ENCODE data around the gene IDI2.
"Not testable (repeated sequence)": the region's sequence is repeated elsewhere in the genome, so short reads cannot be mapped to it uniquely, and the experiment has no call there.

The IDI2 gene

DNA sequence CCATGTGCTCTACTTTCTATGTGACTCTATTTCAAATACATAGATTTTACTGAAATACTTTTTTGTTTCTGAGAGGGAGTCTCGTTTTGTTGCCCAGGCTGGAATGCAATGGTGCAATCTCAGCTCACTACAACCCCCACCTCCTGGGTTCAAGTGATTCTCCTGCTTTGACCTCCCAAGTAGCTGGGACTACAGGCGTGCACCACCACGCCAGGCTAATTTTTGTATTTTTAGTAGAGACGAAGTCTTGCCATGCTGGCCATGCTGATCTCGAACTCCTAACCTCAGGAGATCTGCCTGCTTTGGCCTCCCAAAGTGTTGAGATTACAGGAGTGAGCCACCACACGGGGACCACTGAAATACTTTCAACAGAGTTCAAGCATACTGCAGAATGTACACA, 19.8 kb upstream of the IDI2 start:
- DNase-seq, result no peak

DNA sequence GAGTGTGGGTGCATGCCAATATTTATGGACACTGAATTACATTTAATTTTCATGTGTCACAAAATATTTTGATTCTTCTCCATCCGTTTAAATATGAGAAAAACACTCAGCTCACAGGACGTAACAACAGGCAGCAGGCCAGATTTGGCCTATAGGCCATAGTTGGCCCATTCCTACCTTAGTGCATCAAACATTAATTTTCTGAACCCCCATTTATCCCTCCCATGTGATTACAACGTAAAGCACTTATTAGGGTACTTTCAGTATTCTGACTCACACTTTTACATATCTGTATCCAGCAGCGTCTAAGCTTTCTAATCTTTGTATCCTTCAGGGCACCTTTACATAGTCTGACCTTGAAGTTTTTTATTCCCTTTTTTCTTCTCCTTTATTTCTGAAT, 19.3 kb upstream of the IDI2 start:
- no peak for DNase-seq

DNA sequence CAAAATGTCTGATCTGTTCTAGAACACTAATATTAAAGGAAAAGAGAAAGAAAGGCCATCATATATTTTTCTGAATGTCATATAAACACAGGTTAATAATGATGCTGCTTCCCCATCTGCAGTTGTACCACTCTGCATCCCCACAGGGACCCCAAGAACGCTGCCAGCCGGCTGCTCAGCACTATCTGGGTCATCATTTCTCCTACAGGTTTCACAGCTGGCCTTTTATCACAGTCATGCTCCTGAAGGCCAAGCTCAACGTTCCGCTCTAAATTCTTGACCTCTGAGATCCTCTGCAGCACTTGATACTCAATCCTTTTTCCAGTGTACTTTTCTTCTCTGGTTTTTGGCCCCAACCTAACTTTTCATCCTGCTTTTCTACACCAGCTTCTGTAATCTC, 18.5 kb upstream of the IDI2 start:
- no peak for DNase-seq

DNA sequence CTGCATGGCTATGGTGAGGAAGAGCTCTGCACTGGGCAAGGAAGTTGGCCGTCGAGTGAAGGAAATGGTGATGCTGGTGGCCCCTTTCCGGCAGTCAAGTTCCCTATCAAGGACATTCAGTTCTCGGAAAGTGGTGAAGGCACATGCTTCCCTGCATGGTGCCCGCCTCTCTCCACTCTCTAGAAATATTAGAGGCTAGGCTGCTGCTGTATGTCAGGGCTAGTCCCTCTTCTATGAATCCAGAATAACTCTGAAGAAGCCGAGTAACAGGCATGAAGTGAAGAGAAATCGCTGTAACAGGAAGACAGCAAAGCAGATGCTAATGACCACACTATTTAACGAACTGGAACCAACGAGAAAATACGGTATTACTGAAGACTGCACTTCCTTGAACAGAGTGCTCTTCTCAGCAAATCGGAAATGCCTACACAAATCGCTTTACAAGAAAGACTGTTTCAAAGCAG, 17.9 kb upstream of the IDI2 start:
- no peak for DNase-seq

DNA sequence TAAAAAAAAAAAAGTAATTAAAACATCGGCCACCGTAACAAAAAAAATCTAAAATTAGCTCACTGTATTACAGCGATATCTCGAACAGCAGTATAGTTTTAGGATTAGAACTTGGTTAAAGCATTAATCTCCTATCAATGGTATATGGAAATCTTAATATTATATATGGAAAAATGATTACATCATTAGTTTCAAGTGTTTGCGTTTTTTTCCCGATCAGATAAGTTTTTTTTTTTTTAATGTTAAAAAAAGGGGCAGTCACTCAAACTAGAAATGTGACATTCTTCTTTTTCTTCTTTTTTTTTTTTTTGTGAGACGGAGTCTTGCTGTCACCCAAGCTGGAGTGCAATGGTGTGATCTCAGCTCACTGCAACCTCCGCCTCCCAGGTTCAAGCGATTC, 15.9 kb upstream of the IDI2 start:
- no peak for DNase-seq

DNA sequence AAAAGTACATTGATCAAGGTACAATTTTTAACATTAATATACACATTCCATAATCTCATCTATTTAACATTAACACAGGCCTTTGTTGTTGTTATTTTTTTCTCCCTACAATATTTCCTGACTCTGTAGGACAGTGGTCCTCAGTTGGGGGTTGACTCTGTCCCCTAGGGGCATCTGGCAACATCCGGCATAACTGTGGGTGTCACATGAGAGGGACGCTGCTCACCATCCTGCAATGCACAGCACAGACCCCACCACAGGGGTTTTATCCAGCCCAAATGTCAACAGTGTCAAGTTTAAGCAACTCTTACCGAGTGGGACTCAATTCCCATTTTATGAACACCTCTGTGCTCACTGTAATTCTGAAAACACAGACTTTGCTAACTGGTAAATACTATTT, 14.5 kb upstream of the IDI2 start:
- DNase-seq, result no peak

DNA sequence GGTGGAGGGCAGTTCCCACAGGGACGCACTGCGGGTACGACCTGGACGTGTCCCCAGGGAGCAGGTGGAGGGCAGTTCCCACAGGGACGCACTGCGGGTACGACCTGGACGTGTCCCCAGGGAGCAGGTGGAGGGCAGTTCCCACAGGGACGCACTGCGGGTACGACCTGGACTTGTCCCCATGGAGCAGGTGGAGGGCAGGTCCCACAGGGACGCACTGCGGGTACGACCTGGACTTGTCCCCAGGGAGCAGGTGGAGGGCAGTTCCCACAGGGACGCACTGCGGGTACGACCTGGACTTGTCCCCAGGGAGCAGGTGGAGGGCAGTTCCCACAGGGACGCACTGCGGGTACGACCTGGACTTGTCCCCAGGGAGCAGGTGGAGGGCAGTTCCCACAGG, 13.1 kb upstream of the IDI2 start:
- not testable (repeated sequence) for DNase-seq

DNA sequence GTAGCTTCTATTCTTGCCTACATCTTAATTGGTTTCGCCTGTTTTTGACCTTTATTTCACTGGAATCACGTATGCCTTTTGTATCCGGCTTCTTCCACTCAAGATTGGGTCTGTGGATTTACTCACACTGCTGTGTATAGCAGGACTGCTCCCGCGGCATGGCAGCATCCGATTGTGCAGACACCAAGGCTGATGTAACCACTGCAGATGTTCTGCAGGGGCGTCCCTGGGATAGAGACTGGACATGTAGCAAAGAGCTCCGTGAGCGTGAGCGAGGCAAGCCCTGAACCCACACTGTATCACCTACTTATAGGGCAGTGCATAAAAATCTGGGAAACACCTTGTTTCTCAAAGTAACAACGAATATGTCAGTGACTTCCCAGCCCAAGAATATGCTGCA, 11.4 kb upstream of the IDI2 start:
- no peak for DNase-seq

DNA sequence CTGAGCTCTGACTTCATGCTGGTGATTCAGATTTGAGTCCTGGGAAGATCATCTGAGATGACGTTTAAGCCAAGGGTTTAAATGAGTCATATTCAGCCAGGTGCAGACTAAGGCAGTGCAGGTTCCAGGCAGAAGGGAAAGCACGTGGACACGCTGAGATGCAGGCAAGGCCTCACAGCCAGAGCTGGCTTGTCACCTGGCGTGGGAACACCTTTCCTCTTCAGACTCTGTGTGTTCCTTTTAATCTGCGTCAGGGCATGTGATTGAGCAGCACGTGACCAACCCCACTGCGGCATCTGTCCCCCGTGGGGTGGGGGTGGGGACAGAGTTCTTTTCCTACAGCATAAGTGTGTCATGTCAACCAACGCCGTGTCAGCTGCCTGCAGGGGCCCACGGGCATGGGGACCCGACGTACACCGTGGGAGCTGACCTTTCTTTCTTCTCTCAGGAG, 10.7 kb upstream of the IDI2 start:
- no peak for DNase-seq

DNA sequence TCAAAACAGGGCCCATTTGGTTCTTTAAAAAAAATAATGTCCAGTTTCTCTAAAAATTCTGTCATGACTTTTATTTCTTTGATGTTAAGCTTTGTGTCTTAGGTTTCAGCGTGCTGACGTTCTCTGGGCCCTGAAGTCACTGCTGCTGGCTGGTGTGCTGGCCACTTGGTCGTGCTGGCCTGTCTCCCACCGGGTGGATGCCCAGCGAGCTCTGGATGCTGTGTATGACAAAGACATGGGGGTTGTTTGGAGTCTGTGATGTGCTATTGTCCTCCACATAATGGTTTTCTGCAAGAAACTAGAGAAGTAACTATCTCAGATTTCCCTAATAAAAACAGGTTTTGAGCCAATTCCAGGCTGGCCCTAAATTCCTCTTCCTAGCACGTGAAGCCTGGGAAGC, 9.5 kb upstream of the IDI2 start:
- DNase-seq, result no peak

DNA sequence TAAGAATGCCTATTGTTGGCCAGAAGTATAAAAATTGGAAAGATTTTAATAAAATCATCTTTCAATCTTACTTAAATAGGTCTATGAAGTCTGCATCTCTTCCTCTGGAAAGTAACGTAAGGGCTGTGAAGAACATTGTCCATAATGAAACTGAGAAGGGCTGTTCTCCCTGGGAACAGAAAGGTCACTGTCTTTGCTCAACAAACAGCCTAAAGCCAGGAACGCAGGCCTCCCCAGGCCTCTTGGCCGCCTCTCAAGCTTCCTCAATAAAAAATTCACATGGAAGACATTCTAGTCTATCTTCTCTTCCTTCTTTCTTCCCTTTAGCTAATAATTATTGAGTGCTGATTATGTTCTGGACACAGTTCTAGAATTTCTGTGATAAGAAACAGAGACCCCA, 9.1 kb upstream of the IDI2 start:
- DNase-seq, result no peak

DNA sequence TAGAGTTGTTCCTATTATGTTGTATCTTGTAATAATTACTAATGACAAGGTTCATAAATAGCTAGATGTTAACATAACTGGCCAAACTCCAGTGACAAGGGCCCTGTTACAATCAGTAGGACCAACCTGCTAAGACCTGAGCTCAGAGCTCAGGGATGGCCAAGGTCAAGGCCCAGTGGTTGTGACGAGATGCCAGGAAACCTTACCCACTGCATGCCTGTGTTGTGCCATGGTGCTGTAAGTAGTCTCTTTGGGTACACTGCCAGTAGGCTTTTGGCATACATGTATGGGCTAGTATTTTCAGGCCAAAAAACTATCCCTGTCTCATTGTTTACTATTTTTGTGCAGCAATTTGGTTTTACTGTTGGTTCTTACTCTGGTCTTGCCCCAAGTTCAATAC, 7.9 kb upstream of the IDI2 start:
- no peak for DNase-seq

DNA sequence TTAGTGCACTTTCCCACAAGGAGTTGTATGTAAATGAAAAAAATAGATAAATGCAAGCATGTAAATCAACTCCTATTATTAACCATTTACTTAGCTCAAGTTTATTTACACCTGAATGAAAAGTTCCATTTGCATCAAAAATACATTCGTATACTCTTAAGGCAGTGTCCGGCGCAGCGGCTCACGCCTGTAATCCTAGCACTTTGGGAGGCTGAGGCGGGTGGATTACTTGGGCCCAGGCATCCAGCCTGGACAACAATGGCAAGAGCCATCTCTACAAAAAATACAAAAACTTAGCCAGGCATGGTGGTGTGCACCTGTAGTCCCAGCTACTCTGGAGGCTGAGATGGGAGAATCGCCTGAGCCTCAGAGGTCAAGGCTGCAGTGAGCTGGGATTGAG, 4.2 kb upstream of the IDI2 start:
- DNase-seq, result no peak

DNA sequence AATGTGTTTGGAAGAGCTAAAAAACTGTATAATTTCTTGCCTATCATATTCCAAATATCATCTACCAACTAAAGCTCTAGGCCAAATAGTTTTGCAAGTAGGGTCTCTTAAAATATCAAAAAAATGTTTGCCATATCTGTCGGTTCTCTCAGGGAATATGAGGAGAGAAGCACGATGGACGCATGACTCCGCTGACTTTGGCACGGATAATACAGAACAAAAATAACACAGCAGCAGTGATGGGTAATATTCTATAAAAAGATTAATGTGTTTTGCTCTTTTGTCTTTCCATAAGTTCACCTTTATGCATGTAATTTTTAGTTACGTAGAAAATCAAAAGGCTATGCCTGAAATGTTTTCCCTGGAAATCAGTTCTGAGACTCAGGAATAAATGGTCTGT, 919 bp upstream of the IDI2 start:
- DNase-seq, result no peak

DNA sequence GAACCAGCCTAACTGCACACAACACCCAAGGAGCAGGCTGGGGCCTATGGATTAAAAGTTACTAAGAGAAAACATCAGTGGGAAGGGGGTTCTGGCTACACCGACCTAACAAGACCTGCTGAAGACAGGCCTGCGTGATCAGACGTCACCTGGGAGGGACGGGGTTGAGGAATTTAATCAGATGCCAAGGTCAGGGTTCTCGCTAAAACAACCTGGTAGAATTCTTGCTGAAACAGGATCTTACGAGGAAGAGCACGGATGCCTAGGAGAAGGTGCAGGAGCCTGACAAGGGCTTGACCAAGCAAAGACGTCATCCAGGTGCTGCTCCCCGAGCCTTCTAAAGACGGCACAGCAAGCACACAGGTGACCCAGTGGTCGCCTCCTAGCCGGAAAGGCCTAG, 1.6 kb downstream of the IDI2 start:
- DNase-seq, result no peak

DNA sequence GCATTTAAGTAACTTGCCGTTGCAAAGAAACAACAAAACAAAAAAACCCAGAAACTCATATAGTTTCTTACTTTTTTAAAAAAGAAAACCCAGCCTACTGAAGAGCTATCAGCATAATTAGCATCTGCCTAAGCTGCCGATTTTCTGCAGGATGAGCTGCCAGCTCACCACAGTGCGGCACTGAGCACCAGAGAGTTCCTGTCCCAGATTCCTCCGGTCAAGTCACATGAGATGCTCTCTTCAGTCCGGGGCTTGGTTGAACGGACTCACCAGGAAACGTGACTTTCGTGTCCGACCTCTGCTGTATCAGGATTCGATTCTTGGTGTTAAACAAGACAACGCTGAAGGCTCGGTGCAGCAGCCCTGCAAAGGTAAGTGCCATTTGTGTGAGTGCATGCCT, 3.2 kb downstream of the IDI2 start:
- DNase-seq, result no peak

DNA sequence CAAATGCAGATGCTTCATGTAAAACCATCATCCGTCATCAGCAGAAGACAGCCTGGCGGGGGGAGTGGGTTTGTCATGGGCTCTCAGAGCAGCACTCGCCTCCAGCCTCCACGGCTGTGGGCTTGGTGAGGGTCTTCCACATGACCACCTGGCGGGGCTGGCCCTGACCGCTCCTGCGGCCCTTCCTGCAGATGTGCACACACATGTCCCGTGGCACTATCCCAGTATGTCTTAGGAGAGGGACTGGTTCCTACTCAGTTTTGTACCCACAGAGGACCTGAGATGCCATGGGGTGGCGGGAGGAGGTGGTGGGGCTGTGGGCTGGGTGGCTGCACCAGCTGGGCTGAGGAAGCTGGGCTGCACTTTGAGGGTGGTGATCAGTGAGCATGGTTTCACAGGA, 4.7 kb downstream of the IDI2 start:
- no peak for DNase-seq

DNA sequence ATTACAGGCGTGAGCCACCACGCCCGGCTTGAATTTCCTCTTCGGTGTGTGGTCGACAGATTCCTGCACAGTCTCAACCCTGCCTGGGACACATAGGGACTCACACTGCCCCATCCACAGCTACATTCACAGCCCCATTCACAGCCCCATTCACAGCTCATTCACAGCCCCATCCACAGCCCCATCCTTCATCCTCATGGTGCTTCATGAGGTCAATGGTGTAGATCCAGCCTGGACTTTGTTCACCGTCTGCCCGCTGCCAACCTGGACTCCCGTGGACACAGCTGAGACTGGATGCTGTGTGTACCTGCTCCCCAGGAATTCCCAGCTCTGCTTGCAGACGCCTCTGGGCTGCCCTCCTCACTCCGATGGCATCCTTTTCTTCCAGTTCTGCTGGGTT, 5.2 kb downstream of the IDI2 start:
- no peak for DNase-seq

DNA sequence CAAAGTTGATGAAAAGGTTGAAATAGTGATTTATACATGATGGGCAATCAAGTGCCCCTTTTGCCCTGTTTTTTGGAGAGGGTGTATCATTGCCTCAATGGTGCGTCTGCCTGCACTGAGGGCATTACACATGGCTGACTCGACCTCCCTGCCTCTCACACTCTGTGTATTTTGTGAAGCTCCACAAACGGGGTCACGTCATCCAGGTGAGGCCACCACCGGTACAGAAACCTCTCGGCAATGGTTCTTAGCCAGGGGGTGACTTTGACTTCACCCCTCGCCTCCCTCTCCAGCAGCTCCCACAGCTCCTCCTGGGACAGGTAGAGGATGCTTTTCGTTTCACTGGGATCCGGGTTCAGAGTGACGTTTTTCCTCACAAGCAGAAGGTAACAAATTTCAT, 6.3 kb downstream of the IDI2 start:
- no peak for DNase-seq

DNA sequence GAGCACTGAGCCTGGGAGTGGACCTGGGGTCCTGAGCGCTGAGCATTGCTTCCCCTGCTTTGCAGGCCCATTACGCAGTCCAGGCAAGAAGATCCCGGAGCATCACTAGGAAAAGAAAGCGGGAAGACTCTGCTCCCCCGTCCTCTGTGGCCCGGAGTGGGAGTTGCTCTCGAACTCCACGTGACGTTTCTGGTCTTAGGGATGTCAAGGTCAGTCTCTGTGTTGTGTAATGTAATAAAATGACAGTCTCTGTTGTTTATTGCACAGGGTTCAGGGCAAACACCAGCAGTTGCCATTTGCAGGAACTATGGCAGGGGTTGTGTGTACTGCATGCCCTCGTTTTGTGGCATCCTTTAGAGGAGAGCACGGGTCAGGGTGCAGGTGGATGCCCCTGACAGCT, 10.0 kb downstream of the IDI2 start:
- no peak for DNase-seq

DNA sequence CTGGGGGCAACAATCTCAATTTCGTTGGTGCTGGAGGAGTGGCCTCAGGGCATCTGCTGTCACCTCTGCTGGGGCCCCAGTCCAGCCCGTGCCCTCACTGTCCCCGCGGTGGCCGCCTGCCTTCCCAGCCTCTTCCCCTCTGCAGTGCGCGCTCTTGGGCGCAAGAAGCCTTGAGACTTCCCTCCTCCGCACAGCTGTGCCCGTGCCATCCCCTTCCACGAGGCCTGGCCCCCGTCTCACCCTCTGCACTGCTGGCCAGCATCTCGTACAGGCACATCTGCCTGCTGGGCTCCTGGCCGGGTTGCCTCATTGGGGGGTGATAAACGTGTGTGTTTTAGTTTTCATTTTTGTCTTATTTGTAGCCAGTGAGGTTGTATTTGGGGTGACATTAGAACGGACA, 14.0 kb downstream of the IDI2 start:
- DNase-seq, result no peak

DNA sequence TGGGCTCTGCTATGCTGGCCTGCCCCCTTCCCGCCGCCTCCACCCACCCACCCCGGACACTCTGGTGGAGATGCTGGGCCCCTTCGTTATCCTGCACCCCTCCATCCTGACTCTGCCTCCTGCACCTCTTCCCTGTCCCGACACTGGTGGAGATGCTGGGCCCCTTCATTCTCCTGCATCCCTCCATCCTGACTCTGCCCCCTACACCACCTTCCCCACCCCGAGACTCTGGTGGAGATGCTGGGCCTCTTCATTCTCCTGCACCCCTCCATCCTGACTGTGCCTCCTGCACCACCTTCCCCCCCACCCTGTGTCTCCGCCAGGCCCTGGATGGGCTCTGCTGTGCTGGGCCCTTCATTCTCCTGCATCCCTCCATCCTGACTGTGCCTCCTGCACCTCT, 15.0 kb downstream of the IDI2 start:
- no peak for DNase-seq

DNA sequence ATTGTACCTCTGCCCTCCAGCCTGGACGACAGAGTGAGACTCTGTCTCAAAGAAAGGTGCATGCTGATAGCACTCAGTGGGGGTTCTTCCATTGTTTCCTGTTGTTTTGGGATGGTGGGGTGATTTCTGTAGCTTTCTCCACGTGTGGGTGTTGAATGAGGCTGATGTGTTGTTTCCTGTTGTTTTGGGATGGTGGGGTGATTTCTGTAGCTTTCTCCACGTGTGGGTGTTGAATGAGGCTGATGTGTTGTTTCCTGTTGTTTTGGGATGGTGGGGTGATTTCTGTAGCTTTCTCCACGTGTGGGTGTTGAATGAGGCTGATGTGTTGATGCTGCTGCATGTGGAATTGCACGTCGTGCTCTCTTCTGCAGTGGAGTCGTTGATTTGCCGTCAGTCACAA, 15.7 kb downstream of the IDI2 start:
- DNase-seq, result not testable (repeated sequence)

DNA sequence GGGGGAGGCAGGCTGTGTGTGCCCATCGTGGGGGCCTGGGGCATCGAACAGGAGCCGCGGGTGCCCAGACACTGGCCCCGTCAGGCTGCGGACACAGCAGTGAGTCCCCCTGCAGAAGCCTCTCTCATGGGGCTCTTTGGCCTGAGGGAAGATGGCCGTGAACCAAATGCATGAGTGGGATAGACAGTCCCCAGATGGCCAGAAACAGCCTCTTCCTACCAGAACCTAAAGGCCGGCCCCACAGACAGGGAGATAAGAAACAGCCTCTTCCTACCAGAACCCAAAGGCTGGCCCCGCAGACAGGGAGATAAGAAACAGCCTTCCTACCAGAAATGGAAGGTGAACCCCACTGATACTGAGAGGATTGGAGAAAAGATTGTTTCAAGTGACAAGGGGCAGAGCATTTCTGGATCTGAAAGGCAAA, 16.6 kb downstream of the IDI2 start:
- DNase-seq, result no peak

DNA sequence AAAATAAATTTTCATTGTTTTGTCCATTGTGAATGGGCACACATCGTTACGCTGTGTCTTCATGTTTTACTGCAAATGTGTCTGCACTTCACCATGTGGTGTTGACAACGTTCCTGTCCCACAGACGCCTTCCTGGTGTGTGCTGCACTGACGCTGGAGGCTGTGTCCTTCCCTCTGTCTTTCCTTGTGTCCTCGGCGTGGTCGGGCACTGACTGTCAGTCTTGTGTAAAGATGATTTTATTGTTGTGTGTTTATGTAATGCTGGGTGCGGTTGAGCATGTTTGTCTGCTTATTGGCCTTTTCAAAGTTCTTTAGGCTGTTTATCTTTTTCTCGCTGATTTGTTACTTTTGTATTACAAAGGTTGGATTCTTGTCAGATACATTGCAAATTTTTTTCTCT, 18.1 kb downstream of the IDI2 start:
- no peak for DNase-seq

DNA sequence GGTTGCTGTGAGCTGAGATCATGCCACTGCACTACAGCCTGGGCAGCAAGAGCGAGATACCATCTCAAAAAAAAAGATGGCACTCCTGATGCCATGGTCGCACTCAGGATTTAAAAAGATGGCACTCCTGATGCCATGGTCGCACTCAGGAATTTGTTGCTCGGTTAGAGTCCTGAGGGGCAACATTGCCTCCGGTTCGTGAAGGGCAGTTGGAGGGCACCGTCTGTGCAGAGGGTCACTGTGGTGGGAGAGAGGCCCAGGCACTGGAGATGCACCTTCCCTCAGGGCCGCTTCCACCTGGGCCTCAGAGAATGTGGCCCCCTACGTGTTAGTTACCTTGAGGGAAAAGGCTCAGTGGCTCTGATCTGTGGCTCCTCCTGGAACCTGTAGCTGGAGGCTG, 19.1 kb downstream of the IDI2 start:
- no peak for DNase-seq
